Measurements from ENCODE around the gene GPD2.

GPD2 gene

GRCh38 chr2:156435718-156436496 lies at the start of gene GPD2:
Gene GPD2, plus strand, starts transcription at chr2:156436379. Its CDS starts 39,727 bp downstream, at chr2:156476106.
- DNase-seq (ENCODE audit: low spot score) = peak; percentile 76
- no peak for TF ChIP-seq CTCF (IDR thresholded peaks at IDR 0.05; ENCODE audit: borderline replicate concordance, control extremely low read depth, extremely low read depth, insufficient read depth, missing control alignments)
- in situ Hi-C loops (cut with MboI; ENCODE audit: low sequenced_read_pairs, unreplicated experiment) = no loop called here

GRCh38 chr2:156394033-156394741 lies 42.0 kb upstream of the GPD2 start:
- in situ Hi-C loops (cut with MboI; ENCODE audit: low sequenced_read_pairs, unreplicated experiment) = no loop called here
- DNase-seq (ENCODE audit: low spot score) = no peak
- TF ChIP-seq CTCF (IDR thresholded peaks at IDR 0.05; ENCODE audit: borderline replicate concordance, control extremely low read depth, extremely low read depth, insufficient read depth, missing control alignments) = no peak

GRCh38 chr2:156396126-156396525 lies 40.1 kb upstream of the GPD2 start:
- peak; percentile 43 for DNase-seq (ENCODE audit: low spot score)
- in situ Hi-C loops (cut with MboI; ENCODE audit: low sequenced_read_pairs, unreplicated experiment) = no loop called here

GRCh38 chr2:156397229-156397628 lies 39.0 kb upstream of the GPD2 start:
- no peak for DNase-seq (ENCODE audit: low spot score)
- TF ChIP-seq CTCF (IDR thresholded peaks at IDR 0.05; ENCODE audit: borderline replicate concordance, control extremely low read depth, extremely low read depth, insufficient read depth, missing control alignments) = no peak
- in situ Hi-C loops (cut with MboI; ENCODE audit: low sequenced_read_pairs, unreplicated experiment) = no loop called here

More at GRCh38 chr2:156396126-156396525, 40.1 kb upstream of the GPD2 start:
- no peak for TF ChIP-seq CTCF (IDR thresholded peaks at IDR 0.05; ENCODE audit: borderline replicate concordance, control extremely low read depth, extremely low read depth, insufficient read depth, missing control alignments)

- in situ Hi-C loops (cut with MboI; ENCODE audit: low sequenced_read_pairs, unreplicated experiment) = no loop called here
- no peak for TF ChIP-seq CTCF (IDR thresholded peaks at IDR 0.05; ENCODE audit: borderline replicate concordance, control extremely low read depth, extremely low read depth, insufficient read depth, missing control alignments)
- no peak for DNase-seq (ENCODE audit: low spot score)
Measured at GRCh38 chr2:156398176-156398575, 38.0 kb upstream of the GPD2 start.

GRCh38 chr2:156399224-156399949 lies 36.8 kb upstream of the GPD2 start:
- TF ChIP-seq CTCF (IDR thresholded peaks at IDR 0.05; ENCODE audit: borderline replicate concordance, control extremely low read depth, extremely low read depth, insufficient read depth, missing control alignments) = no peak
- in situ Hi-C loops (cut with MboI; ENCODE audit: low sequenced_read_pairs, unreplicated experiment) = no loop called here
- DNase-seq (ENCODE audit: low spot score) = no peak

Data from GM13976 (cell line).